HT1080 (cell line): ENCODE measurements around the gene C11orf21. TPM values are rescaled to one million over a fixed set of nuclear protein-coding genes. Genes with fewer than 3 reads are reported as not detected.

Source experiments
- DNase-seq: peaks from one replicate; pipeline ENCODE4 v3.0.0-alpha.2; 2015; ENCODE audit warnings: low read depth
- total RNA-seq: library from RNA; depleted of rRNA; stranded (reverse); fragments of >200 nt; shearing (Covaris generic); gene quantifications from 2 replicates; pipeline ENCODE4 v1.2.3, GENCODE V29; 2014

Gene C11orf21
- total RNA-seq, 1 experiment from 2014 or later, result 0.34 TPM

DNA sequence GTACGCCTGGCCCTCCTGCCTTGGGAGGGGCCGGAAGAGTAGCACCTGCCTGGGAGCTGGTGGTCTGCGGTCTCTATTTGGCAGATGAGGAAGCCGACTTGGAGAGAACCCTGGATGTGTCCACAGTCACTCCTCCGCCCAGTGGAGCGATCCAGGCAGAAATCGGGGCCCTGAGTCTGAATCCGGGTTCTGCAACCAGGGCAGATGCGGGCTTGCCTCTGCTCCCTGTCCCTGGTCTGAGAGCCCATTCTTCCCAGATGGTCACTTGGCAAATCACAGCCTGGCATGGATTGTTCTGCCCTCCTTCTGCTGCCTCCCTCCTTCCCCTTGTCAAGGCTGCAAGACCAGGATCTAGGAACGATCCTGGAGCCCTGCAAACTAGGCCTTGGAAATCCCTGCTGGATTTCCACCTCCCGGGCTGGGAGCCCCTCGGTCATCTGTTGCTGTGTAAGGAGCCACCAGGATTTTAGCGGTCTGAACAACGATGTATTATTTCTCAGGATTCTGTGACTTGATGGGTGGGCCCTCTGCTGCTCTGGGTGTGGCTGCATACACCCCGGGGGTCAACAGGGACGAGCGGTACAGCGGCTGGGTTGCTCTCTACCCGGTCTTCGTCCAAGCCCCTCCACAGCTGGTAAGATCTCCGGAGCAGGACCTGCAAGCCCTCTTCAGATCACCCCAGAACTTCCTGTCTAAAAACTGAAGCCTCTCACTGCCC is 29.3 kb downstream of the C11orf21 start:
- DNase-seq, result no peak

DNA sequence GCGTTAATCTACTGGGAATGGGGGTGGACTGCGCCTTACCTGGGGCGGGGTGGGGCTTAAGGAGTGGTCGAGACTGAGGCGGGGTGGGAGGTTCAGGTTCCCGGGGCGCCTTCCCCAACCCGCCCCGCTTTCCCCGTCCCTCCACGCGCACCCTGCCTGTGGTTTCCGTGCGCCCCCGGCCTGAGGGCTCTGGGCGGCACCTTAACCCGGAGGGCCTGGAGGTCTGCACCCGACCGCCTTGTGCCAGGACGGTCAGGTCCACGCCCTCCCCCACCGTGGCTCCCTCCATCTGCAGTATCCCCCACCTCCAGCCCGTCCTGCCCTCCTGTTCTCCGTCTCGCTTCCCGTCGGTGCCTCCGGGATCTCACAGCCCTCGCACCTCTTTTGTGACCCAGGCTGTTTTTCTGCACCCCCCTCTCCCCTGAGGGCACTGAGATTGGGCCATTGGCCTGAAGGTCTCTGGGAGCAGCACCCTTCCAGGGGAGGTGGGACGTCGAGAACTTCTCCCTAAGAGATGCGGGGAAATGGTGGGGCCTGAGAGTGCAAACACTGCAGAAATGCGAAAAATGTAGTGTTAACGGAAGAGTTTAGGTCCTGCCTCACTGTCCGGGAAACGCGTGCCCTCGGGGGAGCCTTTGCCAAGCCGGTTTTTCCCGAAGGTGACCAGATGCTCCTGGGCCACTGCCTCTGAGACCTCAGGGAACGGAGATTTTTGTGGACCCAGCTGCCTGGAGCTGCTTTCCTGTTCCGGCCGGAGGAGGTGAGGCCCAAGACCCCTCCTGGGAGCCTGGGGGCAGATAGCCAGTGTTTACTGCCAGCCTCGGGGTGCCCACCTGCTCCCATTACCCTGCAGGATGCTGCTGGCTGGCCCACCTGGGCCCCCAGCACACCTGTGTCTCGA is 30.1 kb downstream of the C11orf21 start:
- no peak for DNase-seq

DNA sequence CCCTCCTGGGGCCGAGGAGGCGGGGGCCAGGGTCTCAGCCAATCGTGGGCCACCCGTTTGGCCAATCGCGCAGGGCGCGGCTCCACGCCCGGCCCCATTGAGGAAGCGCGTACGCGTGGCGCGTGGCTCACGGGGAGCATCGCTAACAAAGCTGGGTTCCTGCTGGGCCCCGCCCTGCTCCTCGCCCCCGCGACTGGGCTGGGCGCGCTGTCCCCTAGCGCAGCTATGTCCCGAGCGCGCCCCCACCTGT is 30.7 kb downstream of the C11orf21 start:
- DNase-seq, result no peak

DNA sequence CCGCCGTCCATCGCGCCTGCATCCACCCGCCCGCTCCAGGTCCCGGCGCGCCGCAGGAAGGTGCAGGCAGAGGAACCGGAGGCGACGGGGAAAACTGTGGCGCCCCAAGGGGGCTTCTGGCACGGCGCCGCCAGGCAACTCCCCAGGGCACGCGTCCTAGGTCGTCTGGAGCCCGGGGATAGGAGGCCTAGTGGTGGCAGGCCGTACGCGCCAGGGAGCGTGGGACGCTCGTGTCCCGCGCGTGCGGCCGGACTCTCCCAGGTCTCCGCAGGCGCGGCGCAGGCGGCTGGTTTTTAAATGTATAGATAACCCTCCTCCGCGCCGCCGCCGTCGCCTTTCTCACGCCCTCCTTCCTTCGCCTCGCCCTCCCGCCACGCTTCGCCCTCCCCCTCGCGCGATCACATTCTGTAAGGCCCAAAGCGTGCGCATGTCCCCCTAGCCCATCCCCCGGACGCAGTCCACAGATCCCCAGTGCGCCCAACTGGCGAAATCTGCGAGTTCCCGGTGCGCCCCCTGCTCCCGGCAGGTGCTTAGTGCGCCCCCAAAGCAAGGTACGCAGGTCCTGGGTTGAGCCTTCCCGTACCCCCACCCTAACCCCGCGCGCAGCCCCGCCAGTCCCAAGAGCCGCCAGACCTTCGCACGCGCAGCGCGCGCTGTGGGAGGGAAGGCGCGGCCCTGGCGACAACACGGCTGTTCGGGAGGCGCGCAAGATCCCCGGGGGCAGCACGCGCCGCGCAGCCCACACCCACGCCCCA is 31.2 kb downstream of the C11orf21 start, which contains the start of gene ASCL2:
Gene ASCL2 (minus strand): TSS at position 267 of the 755 bp plus-strand sequence. CDS start 256 bp downstream, at position 11.
- DNase-seq, result no peak

DNA sequence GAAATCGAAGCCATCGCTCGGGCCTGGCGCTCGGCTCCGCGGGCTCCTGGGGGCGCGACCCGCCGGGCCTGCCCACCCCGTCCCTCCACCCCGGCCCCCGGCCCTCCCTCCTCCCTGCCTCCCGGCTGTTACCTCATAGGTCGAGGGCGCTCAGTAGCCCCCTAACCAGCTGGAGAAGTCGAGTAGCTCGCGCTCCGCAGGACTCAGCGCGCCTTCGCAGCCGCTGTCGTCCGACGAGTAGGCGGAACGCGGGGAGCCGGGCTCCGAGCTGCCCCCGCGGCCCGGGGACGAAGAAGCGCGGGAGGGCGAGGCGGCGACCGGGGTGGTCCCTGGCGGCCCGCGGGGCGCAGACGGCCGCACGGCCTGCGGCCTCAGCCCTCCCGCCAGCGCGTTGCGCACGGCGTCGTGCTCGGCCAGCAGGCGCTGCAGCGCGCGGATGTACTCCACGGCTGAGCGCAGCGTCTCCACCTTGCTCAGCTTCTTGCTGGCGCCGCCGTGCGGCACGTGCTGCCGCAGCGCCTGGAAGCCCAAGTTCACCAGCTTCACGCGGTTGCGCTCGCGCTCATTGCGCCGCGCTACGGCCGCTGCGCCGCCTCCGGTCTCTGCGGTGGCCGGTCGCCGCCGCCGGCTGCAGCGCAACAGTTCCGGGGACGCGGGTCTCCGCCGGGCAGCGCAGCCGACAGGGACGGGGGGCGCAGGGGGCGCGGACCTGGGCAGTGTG is 32.0 kb downstream of the C11orf21 start:
- DNase-seq, result no peak

DNA sequence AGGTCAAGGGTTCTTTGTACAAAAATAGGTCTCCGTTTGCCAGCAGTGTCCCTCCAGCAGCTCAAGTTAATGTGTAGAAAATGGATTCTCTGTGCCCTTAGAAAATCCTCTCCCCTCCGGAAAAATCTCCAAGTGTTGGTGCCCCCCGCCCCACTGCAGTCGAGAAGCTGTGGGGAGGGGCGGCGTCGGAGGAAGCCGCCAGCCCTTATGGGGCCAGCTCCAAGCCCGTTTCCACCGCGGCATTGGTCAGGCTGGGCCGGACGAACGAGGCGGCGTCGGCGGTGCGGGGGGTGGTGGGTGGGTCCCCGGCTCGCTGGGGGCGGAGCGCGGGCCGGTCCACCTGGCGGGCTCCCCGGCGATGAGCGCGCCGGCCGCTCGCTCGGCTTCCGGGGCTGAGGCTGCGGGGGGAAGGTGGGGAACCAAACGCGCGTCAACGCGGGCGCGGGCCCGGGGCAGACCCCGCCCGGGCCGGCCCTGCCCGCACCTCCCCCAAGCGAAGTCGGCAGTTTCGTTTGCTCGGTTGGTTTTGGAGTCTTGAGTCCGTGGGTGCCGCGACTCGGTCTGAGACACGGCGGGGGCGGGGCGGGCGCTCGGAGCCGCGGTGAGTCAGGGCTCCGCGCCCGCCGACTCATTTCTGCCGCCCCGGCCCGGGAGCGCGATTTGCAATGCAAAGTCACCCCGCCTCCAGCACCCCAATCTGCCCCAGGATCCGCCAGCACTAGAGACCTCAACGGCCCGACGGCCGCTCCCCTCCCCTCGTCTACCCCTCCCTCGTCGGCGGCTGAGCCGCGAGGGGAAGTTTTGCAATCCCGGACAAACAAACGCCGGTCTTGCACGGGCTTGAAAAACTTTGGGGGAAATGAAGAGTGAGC is 32.8 kb downstream of the C11orf21 start:
- DNase-seq, result no peak

DNA sequence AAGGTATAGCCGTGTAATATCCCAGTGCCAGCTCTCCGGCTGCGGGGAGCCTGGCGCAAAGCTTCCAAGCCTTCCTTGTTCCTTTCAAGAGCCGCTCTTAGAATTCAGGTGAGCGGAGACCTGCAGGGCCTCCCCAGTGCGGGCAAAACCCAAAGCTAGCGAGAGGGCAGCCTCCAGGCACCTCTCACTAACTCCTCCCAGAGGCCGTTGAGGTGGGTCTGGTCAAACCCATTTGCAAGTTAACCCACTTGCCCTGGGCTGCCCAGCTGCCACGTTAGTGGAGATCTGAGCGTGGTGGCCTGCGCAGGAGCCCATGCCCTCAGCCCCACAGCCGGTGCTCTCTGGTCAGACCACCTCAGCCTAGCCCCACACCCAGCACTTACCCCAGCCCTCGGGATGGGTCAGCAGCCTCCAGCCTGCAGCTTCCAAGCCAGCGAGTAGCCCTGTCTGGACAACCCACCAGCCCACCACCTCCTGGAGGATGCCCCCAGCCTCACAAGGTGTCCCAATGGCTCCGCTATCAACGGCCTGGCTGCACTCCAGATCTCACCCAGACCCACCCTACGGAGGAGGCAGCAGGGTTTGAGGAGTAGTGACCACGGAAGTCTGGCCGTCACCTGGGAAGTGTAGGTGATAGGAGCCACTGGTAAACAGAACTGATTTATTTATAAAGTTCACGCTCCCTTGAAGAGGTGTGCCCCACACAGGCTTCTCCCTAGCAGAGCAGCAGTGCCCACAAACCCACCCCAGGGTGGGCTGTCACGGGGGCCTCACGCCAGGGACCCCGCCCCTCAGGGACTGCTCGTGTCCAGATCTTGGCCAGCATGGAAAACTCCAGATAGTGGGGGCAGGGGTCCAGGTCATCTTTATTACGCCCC is 33.6 kb downstream of the C11orf21 start:
- no peak for DNase-seq

DNA sequence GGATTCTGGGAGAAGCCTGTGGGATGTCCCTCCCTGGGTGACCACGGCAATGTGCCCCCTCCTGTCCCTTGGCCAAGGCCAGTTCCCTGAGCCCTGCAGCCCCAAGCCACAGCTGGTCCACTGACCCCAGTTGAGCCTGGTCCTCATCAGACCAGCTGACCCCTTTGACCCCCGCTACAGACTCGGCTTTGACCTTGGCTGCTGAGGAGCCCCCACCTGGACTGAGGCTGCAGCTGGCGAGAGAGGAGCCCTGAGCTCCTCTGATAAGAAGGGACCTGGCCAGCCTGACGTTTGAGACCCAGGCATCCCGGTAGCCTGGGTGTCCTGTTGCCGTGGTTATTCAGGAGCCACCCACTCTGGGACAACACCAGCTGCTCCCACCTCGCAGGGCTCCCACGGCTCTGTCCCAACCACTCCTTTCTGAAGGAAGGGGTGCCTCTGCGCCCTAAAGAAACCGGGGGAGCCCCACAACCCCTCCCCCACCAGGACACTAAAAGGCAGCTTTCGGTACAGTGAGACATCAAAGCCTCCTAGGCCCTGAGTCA is 34.3 kb downstream of the C11orf21 start:
- no peak for DNase-seq

DNA sequence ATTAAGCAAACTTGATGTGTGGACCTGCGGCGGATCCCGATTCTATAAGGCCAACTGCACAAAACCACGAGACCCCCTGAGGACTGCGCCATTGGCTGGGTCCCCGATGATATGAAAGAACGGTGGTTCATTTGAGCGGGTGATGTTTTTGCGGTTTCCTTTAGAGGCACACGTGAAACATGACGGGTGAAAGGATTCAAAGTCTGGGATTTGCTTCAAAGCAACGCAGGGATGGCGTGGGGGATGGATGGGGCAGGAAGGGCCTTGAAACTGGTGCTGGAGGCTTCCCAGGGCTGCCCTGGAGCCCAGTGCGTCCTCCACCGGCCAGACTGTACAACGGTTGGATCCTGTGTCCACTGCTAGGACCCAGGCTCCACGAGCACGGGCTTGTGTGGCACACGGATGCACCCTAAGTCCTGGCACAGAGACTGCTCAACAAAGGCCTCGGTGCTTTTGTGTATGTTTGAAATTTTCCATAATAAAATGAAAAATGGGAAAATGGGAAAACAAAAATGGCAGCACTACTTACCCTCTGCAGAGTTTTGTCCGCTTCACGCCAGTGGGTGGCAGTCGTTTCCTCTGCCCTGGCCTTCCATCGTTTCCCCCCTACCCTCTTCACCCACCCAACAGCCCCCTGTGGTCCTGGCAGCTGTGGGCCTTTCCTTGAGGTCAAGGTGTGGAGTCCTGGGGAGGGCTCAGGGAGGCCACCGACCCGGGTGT is 35.0 kb downstream of the C11orf21 start:
- DNase-seq, result no peak

DNA sequence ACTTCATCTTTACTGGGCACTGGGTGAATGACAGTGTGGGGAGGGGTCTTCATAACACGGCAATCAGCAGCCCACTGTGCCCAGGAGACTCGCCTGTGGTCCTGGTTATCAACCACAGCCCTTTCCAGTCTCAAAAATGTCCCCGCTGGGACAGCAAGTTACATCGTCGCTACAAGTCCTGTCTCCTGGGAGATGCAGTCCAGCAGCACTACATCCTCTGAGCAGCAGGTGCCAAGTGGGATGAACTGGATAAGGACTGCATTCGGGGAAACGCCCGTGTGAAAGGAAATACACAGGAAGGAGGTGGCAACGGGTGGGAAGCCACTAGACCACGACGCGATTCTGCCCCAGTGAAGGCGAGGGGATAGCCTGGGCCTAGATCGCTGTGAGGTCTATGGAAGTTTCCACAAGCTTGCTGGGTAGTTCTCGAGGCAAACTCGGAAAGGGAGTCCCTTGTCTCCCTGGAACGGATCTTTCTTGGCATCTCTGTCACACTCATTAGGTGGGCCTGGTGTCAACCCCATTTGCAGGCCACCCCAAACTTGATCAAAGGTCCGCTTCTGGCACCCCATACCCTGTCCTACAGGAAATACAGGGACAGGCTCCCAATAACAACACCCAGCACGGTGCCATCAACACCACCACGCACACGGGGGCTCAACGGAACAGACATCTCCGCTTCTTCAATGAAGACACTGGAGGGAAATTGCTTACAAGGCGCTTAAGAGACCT is 35.7 kb downstream of the C11orf21 start:
- DNase-seq, result no peak

DNA sequence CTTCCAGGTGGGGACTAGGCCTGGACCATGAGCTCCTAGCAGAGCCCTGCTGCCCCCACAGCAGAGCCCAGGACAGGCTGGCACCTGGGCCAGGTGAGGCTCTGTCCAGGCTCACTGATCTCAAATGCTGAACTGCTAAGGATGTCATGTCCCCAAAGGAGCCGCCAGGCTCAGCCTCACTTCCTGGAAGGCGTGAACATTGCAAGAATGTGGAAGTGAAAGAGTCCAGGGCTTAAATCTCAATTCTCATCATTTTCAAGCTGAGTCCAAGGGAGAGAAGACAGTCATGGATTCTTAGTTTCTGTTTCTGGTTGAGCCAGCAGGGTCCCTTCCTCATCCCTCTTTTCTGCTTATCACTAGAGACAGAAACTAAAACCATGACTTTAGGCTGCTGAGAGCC is 36.3 kb downstream of the C11orf21 start:
- DNase-seq, result no peak

DNA sequence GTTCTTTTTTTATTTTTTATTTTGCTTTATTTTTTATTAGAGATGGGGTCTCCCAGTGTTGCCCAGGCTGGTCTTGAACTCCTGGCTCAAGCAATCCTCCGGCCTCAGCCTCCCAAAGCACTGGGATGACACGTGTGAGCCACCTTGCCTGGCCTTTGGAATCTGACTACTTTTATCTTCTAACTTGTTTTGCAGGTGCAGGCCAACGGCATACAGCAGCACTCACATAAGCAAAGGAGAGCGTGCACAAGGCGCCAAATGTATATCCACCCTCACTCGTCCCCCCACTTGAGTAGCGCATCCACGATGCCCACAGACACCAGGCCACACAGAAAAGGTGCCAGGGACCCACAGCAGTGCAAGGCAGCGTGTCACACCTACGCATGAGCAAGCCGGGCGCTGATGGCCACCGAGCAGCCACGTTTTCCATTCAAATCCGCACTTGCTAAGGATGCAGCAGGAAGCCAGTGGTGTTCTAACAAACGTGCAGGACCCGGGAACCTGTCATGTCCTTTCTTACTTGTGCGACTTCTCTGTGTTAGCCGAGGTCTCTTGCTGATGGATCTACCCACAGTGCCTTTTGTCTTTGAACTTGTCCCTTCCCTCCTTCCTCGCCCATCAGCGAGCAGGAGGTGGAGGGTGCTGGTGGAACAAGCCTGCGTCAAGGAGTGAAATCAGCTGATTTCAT is 37.2 kb downstream of the C11orf21 start:
- DNase-seq, result no peak

DNA sequence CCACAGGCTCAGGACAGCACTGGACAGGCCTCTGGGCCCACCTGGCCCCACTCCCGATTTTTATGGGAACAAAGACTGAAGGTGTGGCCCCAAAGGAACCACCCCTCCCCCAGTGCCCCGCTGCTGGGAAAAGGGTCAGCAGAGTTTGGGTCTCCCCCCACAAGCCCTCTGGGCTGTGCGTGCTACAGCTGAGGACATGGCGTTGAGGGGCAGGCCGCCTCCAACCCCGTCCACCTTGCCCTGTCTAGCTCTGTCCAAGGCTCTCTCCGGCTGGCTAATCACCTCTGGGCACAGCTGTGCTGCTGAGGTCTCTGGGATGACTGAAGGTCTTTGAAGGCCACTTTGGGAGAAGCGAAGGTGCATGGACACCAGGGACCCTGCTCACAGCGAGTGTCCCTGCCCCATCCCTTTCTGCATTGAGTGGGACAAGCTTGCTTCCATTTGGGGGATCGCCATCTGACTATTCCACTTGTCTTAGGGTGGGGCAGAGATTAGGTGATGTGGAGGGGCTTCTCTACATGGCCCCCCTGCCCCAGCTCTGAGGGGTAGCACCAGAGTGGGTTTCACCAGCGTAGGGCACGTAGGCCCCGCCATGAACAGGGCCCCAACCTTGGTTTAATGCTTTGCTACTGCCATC is 37.9 kb downstream of the C11orf21 start:
- no peak for DNase-seq

DNA sequence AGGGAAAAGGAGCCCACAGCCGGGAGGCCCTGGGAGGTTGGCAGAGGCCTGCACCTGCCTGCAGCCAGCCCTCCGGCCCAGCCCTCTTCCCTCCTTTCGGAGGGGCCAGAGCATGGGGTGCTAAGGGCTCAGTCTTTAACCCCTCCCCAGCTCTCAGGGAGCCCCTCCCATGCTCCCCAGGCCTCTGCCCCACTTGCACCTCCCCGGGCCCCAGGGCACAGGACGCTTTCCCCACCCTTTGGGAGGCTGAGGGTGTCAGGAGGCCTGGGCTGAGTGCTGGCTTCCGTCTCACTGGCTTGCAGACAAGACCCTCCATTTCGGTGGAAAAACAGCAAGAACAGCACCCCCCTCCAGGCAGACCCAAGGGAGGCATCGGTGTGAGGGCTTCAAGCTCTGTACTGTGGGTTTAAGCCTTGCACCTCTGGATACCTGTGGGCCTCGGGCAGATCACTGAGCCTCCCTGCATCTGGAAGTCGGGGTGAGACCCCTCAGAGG is 38.6 kb downstream of the C11orf21 start:
- DNase-seq, result no peak

DNA sequence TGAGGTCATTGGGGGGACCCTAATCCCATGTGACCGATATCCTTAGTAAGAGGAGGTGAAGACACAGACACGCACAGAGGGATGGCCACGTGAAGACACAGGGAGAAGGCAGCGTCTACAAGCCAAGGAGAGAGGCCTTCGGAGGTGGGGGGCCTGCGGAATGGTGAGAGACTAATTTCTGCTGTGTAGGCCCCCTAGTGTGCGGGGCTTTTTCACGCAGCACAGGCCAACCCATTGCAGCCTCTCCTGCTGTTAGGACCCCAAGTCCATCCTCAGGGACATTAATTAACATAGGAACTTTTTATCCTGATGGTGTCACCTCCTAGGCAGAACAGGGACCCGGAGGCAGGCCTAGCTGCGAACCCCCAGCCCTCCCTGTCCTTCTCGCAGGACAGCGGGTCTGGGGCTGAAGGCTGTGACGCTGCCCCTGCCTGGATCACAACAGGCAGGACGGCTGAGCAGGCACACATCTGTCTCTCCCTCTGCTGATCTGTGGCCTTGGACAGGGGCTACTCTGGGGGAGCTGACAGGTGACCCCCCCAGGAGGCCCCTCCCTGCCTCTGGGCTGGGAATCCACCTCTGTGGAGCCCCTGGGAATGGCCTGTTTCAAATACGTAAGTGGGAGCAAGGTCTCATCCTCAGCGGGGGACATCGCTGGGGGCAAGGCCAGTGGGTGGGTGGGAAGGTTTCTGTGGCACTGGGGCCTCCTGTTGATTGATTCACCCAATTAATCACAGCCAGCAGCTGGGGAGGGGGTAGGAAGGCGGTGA is 39.2 kb downstream of the C11orf21 start:
- no peak for DNase-seq
